ENCODE results near the gene PSMA2.
"Not testable (repeated sequence)": the region's sequence is repeated elsewhere in the genome, so short reads cannot be mapped to it uniquely, and the experiment has no call there.

Gene PSMA2

GRCh38 chr7:42886129-42886528, 45.8 kb downstream of the PSMA2 start:
- Histone ChIP-seq H3K27me3 (ENCODE audit: insufficient read depth, poor library complexity, severe bottlenecking) (no peaks in the 10 kb centered on the region), H3K27ac (replicated peaks) (no peak overlapping the region), H3K4me3 (replicated peaks; ENCODE audit: insufficient read depth, low read length) (no peak overlapping the region)
- no peak for TF ChIP-seq SPI1 (IDR thresholded peaks at IDR 0.05; ENCODE audit: borderline replicate concordance, low read depth)
- TF ChIP-seq CTCF (IDR thresholded peaks at IDR 0.05; ENCODE audit: insufficient read depth, low read length) = peak; percentile 8
- no peak for DNase-seq (ENCODE audit: low read depth in 1 of 2, low spot score in 1 of 2)

- not testable (repeated sequence) for H3K27me3 ChIP-seq (ENCODE audit: insufficient read depth, poor library complexity, severe bottlenecking); H3K4me3 ChIP-seq (replicated peaks; ENCODE audit: insufficient read depth, low read length); DNase-seq (ENCODE audit: low read depth in 1 of 2, low spot score in 1 of 2); H3K27ac ChIP-seq (replicated peaks)
Observed at GRCh38 chr7:42885183-42885582, 46.8 kb downstream of the PSMA2 start.

GRCh38 chr7:42883950-42884349, 48.0 kb downstream of the PSMA2 start:
- peak; percentile 43 to 50 for DNase-seq (ENCODE audit: low read depth in 1 of 2, low spot score in 1 of 2)
- no peaks in the 10 kb centered on the region for H3K27me3 ChIP-seq (ENCODE audit: insufficient read depth, poor library complexity, severe bottlenecking)
- no peak overlapping the region for H3K4me3 ChIP-seq (replicated peaks; ENCODE audit: insufficient read depth, low read length)
- H3K27ac ChIP-seq (replicated peaks) = no peak overlapping the region
- TF ChIP-seq SPI1 (IDR thresholded peaks at IDR 0.05; ENCODE audit: borderline replicate concordance, low read depth) (no peak), POLR2AphosphoS5 (IDR thresholded peaks at IDR 0.05; ENCODE audit: low read depth) (no peak), GABPA (IDR thresholded peaks at IDR 0.05; ENCODE audit: low read depth) (no peak), CTCF (IDR thresholded peaks at IDR 0.05; ENCODE audit: insufficient read depth, low read length) (no peak)

- H3K4me3 ChIP-seq (replicated peaks; ENCODE audit: insufficient read depth, low read length) = no peak overlapping the region
Observed at GRCh38 chr7:42880392-42880791, 51.6 kb downstream of the PSMA2 start.

More at GRCh38 chr7:42880392-42880791, 51.6 kb downstream of the PSMA2 start:
- no peak for DNase-seq (ENCODE audit: low read depth in 1 of 2, low spot score in 1 of 2)
- TF ChIP-seq SPI1 (IDR thresholded peaks at IDR 0.05; ENCODE audit: borderline replicate concordance, low read depth) = no peak
- no peak for TF ChIP-seq REST (IDR thresholded peaks at IDR 0.05; ENCODE audit: insufficient replicate concordance, low read depth)
- TF ChIP-seq CTCF (IDR thresholded peaks at IDR 0.05; ENCODE audit: insufficient read depth, low read length) = no peak
- no peak for TF ChIP-seq POLR2AphosphoS5 (IDR thresholded peaks at IDR 0.05; ENCODE audit: low read depth)
- TF ChIP-seq GABPA (IDR thresholded peaks at IDR 0.05; ENCODE audit: low read depth) = no peak
- Histone ChIP-seq H3K27me3 (ENCODE audit: insufficient read depth, poor library complexity, severe bottlenecking) (no peaks in the 10 kb centered on the region), H3K27ac (replicated peaks) (no peak overlapping the region)

Data from HL-60 (cell line).